GM21360 (cell line): ENCODE measurements around the gene TTC28.
"Not testable (repeated sequence)": the region's sequence is repeated elsewhere in the genome, so short reads cannot be mapped to it uniquely, and the experiment has no call there.

Source experiments
- ATAC-seq: cut with Tn5 transposase; IDR thresholded peaks from one replicate; pipeline ENCODE4 v1.9.1; 2021; ENCODE audit warnings: mild to moderate bottlenecking, moderate library complexity; ENCODE audit not compliant: unreplicated experiment

Gene TTC28

GRCh38 chr22:28118957-28119631, 560.5 kb downstream of the TTC28 start:
- no peak for ATAC-seq

- ATAC-seq = no peak
These were observed 563.4 kb downstream of the TTC28 start for GRCh38 chr22:28116219-28116673.

GRCh38 chr22:28115426-28115825, 564.2 kb downstream of the TTC28 start:
- ATAC-seq = no peak

- no peak for ATAC-seq
These were observed 567.0 kb downstream of the TTC28 start for GRCh38 chr22:28112548-28113043.

GRCh38 chr22:28112190-28112544, 567.5 kb downstream of the TTC28 start:
- no peak for ATAC-seq

- no peak for ATAC-seq
These were observed 568.0 kb downstream of the TTC28 start for GRCh38 chr22:28111501-28112189.

- ATAC-seq = no peak
These were observed 570.8 kb downstream of the TTC28 start for GRCh38 chr22:28108851-28109250.

GRCh38 chr22:28106617-28107016, 573.0 kb downstream of the TTC28 start:
- ATAC-seq = no peak

GRCh38 chr22:28105988-28106387, 573.7 kb downstream of the TTC28 start:
- ATAC-seq = no peak

GRCh38 chr22:28105413-28105812, 574.2 kb downstream of the TTC28 start:
- no peak for ATAC-seq

GRCh38 chr22:28103596-28103995, 576.0 kb downstream of the TTC28 start:
- ATAC-seq = no peak

- no peak for ATAC-seq
These were observed 577.4 kb downstream of the TTC28 start for GRCh38 chr22:28102151-28102812.

GRCh38 chr22:28097627-28098026, 582.0 kb downstream of the TTC28 start:
- ATAC-seq = no peak

GRCh38 chr22:28096161-28096560, 583.5 kb downstream of the TTC28 start:
- ATAC-seq = no peak

GRCh38 chr22:28095316-28096095, 584.1 kb downstream of the TTC28 start:
- no peak for ATAC-seq

- no peak for ATAC-seq
These were observed 584.9 kb downstream of the TTC28 start for GRCh38 chr22:28094771-28095170.

GRCh38 chr22:28093711-28094110, 585.9 kb downstream of the TTC28 start:
- no peak for ATAC-seq

- no peak for ATAC-seq
These were observed 588.2 kb downstream of the TTC28 start for GRCh38 chr22:28091486-28091885.

- ATAC-seq = not testable (repeated sequence)
These were observed 590.1 kb downstream of the TTC28 start for GRCh38 chr22:28089541-28089940.

- no peak for ATAC-seq
These were observed 602.5 kb downstream of the TTC28 start for GRCh38 chr22:28077166-28077565.

- no peak for ATAC-seq
These were observed 604.2 kb downstream of the TTC28 start for GRCh38 chr22:28075358-28075981.
